ENCODE results near the gene ARHGAP15.

DNA sequence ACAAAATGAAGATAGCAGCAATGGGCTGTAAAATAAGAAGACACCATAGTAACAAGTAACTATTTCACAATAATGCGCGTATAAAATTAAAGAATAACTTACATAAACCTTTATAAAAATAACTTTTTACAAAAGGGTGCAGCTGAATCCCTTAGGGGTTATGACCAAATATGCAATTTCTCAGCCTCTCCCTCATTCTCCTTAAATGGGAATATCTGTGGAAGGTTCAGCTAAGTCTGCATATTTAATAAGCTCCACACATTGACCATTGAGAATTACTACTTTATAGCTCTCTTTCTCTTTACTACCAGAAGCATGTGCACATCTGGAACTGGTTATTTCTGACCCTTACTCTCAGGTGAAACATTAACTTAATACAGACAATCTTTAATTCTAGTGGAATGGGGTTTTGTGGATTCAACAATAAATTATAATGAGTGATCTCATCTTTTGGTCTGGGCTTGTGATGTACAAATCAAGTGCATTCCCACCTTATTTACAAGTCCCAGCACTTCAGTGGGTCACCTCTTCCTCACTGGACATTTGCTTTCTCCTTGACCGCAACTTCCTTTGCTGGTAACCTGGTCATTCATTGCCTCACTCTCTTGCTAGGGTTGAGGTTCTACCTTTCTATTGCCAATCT is 15.7 kb downstream of the ARHGAP15 start:
- TF ChIP-seq EZH2 (IDR thresholded peaks at IDR 0.05; ENCODE audit: borderline replicate concordance, low read length) = no peak
- TF ChIP-seq, protein P1, sequence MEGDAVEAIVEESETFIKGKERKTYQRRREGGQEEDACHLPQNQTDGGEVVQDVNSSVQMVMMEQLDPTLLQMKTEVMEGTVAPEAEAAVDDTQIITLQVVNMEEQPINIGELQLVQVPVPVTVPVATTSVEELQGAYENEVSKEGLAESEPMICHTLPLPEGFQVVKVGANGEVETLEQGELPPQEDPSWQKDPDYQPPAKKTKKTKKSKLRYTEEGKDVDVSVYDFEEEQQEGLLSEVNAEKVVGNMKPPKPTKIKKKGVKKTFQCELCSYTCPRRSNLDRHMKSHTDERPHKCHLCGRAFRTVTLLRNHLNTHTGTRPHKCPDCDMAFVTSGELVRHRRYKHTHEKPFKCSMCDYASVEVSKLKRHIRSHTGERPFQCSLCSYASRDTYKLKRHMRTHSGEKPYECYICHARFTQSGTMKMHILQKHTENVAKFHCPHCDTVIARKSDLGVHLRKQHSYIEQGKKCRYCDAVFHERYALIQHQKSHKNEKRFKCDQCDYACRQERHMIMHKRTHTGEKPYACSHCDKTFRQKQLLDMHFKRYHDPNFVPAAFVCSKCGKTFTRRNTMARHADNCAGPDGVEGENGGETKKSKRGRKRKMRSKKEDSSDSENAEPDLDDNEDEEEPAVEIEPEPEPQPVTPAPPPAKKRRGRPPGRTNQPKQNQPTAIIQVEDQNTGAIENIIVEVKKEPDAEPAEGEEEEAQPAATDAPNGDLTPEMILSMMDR (IDR thresholded peaks at IDR 0.05; ENCODE audit: low read length) = no peak
